Measurements from ENCODE around the gene ZNF33A. TPM values are rescaled to one million over a fixed set of nuclear protein-coding genes. Genes with fewer than 3 reads are reported as not detected.
"Not testable (repeated sequence)": the region's sequence is repeated elsewhere in the genome, so short reads cannot be mapped to it uniquely, and the experiment has no call there.

The ZNF33A gene
- total RNA-seq, 4 donors from 2014 or later = 17.5 to 45.8 (median 24.8) TPM

DNA sequence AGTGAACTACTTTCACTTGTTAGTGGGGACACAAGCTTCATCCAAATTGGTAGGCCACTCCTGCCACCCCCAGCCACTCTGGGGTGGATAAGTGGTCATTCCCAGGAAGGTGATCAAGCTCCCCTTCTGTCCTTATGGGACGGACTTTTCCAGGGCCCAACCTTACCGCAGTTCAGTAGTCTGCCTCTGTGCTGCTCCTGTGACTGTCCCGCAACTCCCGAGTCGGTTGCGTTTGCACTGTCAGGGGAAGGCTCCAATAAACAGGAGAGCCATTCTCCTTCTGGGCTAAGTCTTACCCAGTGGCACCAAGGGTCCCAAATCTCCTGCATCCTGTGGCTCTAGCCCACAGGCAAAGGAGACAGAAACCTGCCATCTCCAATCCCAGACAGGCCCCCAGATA lies 7.4 kb upstream of the ZNF33A start:
- H3K27ac ChIP-seq = no peak overlapping the region
- no peaks in the 10 kb centered on the region for H3K27me3 ChIP-seq
- 80% methylated on average over 6 of the region's 6 CpGs for WGBS
- H3K9me3 ChIP-seq = no peaks in the 10 kb centered on the region
- no peak for TF ChIP-seq POLR2A (IDR thresholded peaks at IDR 0.05)
- TF ChIP-seq EP300 (IDR thresholded peaks at IDR 0.05) = no peak
- TF ChIP-seq, protein P1, sequence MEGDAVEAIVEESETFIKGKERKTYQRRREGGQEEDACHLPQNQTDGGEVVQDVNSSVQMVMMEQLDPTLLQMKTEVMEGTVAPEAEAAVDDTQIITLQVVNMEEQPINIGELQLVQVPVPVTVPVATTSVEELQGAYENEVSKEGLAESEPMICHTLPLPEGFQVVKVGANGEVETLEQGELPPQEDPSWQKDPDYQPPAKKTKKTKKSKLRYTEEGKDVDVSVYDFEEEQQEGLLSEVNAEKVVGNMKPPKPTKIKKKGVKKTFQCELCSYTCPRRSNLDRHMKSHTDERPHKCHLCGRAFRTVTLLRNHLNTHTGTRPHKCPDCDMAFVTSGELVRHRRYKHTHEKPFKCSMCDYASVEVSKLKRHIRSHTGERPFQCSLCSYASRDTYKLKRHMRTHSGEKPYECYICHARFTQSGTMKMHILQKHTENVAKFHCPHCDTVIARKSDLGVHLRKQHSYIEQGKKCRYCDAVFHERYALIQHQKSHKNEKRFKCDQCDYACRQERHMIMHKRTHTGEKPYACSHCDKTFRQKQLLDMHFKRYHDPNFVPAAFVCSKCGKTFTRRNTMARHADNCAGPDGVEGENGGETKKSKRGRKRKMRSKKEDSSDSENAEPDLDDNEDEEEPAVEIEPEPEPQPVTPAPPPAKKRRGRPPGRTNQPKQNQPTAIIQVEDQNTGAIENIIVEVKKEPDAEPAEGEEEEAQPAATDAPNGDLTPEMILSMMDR (IDR thresholded peaks at IDR 0.05) = no peak
- TF ChIP-seq POLR2AphosphoS5 (IDR thresholded peaks at IDR 0.05) = no peak
- no peaks in the 10 kb centered on the region for H3K36me3 ChIP-seq
- H3K4me3 ChIP-seq = no peak overlapping the region
- H3K4me1 ChIP-seq = no peaks in the 10 kb centered on the region
- no peak for DNase-seq (ENCODE audit: low spot score in 2 of 2)

DNA sequence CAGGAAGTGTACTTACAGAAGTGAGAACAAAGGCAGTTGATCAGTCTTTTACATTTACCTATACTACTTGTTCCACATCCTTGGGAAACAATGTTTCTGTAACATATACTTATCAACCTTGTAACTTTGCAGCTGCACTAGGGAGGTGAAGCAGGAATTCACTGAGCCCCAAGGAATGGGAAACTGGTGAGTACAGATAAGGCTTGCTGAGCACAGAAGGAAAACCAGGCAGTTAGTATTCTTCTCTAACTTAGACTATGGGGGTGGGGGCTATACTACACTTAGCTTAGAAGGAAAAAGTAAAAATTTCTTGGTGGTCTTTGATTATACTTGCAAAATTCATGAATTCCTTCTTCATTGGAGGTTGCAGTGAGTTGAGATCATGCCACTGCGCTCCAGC lies 6.9 kb upstream of the ZNF33A start:
- 96% methylated on average over 1 of the region's 1 CpG for WGBS
- DNase-seq (ENCODE audit: low spot score in 2 of 2) = no peak
- TF ChIP-seq POLR2AphosphoS5 (IDR thresholded peaks at IDR 0.05) = no peak

DNA sequence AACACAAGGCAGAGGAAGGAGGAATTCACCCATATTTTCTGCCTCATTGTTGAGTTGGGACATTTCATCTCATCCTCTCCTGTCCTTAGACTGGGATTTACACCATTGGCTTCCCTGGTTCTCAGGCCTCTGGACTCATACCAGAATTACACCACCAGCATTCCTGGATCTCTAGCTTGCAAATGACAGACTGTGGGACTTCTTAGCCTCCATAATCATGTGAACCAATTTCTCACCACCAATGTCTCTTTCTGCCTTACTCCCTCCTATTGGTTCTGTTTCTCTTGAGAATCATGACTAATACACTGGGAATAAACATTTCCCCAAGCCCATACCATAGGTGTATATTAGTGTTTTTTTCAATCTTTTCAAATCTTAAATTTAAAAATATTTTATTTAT lies 2.9 kb upstream of the ZNF33A start:
- no peak for DNase-seq (ENCODE audit: low spot score in 2 of 2)

More for the DNA sequence above, 6.9 kb upstream of the ZNF33A start:
- Histone ChIP-seq H3K9me3 (no peaks in the 10 kb centered on the region), H3K4me3 (no peak overlapping the region), H3K27ac (no peak overlapping the region), H3K36me3 (no peaks in the 10 kb centered on the region), H3K27me3 (no peaks in the 10 kb centered on the region), H3K4me1 (no peaks in the 10 kb centered on the region)

DNA sequence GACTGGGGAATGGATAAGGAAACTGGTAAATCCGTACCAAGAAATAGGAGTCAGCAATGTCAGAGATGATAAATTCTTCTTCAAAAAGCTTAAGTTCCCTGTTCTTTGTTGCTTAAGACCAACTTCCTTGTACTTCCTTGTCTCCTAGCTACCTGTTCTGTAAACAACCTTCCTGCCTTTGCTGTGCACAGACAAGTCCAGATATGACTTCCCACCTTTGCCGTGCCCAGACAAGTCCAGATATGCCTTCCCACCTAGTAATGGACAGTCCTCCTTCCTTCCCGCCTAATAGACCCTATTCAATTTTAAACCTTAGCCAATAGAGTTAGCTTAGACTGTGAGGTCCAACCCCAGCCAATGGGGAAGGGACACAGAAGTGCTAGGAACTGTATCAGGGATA lies 2.5 kb upstream of the ZNF33A start:
- no peak overlapping the region for H3K4me3 ChIP-seq
- TF ChIP-seq POLR2AphosphoS5 (IDR thresholded peaks at IDR 0.05) (no peak), POLR2A (IDR thresholded peaks at IDR 0.05) (no peak), EP300 (IDR thresholded peaks at IDR 0.05) (no peak)
- TF ChIP-seq, protein P1 (IDR thresholded peaks at IDR 0.05) = no peak
- H3K36me3 ChIP-seq = no peaks in the 10 kb centered on the region
- WGBS = 71% methylated on average over 3 of the region's 3 CpGs
- H3K4me1 ChIP-seq = peaks cover 12% of the 10 kb centered on the region
- H3K9me3 ChIP-seq = no peaks in the 10 kb centered on the region
- no peak for DNase-seq (ENCODE audit: low spot score in 2 of 2)
- no peak overlapping the region for H3K27ac ChIP-seq
- no peaks in the 10 kb centered on the region for H3K27me3 ChIP-seq

More for the DNA sequence above, 2.9 kb upstream of the ZNF33A start:
- peaks cover 12% of the 10 kb centered on the region for H3K4me1 ChIP-seq
- no peak overlapping the region for H3K27ac ChIP-seq
- TF ChIP-seq POLR2AphosphoS5 (IDR thresholded peaks at IDR 0.05) (no peak), POLR2A (IDR thresholded peaks at IDR 0.05) (no peak), EP300 (IDR thresholded peaks at IDR 0.05) (no peak)
- TF ChIP-seq, protein P1 (IDR thresholded peaks at IDR 0.05) = no peak
- H3K36me3 ChIP-seq = no peaks in the 10 kb centered on the region
- no peaks in the 10 kb centered on the region for H3K27me3 ChIP-seq
- H3K9me3 ChIP-seq = no peaks in the 10 kb centered on the region
- H3K4me3 ChIP-seq = no peak overlapping the region

DNA sequence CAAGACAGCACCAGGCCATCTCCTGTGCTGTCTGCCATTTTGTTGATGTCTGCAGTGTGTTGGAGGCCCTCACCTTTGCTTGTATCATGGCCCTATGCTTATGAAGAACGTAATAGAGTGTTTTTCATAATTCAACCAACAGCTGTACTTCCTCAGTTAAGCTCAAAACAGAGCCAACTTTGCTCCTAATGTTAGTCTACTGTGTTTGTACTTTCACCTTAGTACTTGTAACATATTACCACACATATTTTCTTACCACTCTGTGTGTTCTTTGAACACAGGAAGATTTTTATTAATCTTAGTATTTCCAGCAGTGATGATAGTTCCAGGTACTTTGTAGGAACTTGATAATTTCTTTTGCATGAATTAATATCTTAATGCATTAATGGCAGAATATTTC lies 5.9 kb downstream of the ZNF33A start:
- no peaks in the 10 kb centered on the region for H3K9me3 ChIP-seq
- H3K4me1 ChIP-seq = peaks cover 6% of the 10 kb centered on the region
- H3K27ac ChIP-seq = no peak overlapping the region
- H3K4me3 ChIP-seq = no peak overlapping the region
- H3K36me3 ChIP-seq = peaks cover 69% of the 10 kb centered on the region
- H3K27me3 ChIP-seq = no peaks in the 10 kb centered on the region
- no peak for DNase-seq (ENCODE audit: low spot score in 2 of 2)
- TF ChIP-seq POLR2A (IDR thresholded peaks at IDR 0.05) = no peak
- TF ChIP-seq POLR2AphosphoS5 (IDR thresholded peaks at IDR 0.05) = no peak
- no peak for TF ChIP-seq EP300 (IDR thresholded peaks at IDR 0.05)
- TF ChIP-seq, protein P1 (IDR thresholded peaks at IDR 0.05) = no peak
- 91% methylated on average over 1 of the region's 1 CpG for WGBS

DNA sequence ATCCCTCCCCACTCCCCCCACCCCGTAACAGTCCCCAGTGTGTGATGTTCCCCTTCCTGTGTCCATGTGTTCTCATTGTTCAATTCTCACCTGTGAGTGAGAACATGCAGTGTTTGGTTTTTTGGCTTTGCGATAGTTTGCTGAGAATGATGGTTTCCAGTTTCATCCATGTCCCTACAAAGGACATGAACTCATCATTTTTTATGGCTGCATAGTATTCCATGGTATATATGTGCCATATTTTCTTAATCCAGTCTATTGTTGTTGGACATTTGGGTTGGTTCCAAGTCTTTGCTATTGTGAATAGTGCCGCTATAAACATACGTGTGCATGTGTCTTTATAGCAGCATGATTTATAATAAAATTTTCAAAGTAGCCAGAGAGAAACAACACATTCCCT lies 8.6 kb downstream of the ZNF33A start:
- H3K36me3 ChIP-seq = peaks cover 83% of the 10 kb centered on the region
- H3K4me3 ChIP-seq; H3K27me3 ChIP-seq; DNase-seq (ENCODE audit: low spot score in 2 of 2); H3K9me3 ChIP-seq; H3K27ac ChIP-seq; H3K4me1 ChIP-seq: not testable (repeated sequence)
- 50% methylated on average over 4 of the region's 4 CpGs for WGBS
